Erythroblast (primary cell): ENCODE data around the gene WDR45B.

Source experiments
- GATA1 ChIP-seq: IDR thresholded peaks from 2 replicates; pipeline ENCODE4 v1.6.1; 2011; ENCODE audit warnings: low read depth, mild to moderate bottlenecking, control low read depth, low read length, moderate library complexity
- POLR2A ChIP-seq: IDR thresholded peaks from 2 replicates; pipeline ENCODE4 v1.6.1; 2011; ENCODE audit warnings: mild to moderate bottlenecking, low read length

- TF ChIP-seq POLR2A, result no peak
- TF ChIP-seq GATA1, result no peak
These were observed 2.5 kb upstream of the WDR45B start for GRCh38 chr17:82650723-82651122.
